Left ventricle myocardium superior (tissue), 1 donor: Measurements from ENCODE around the gene ZFPL1. TPM values are rescaled to one million over a fixed set of nuclear protein-coding genes. Genes with fewer than 3 reads are reported as not detected.
"Not testable (repeated sequence)": the region's sequence is repeated elsewhere in the genome, so short reads cannot be mapped to it uniquely, and the experiment has no call there.

Experiments used
- ATAC-seq: fragments of 200-7000 bp; cut with Tn5 transposase; one replicate; pipeline ENCODE4 v1.9.1; 2020; ENCODE audit warnings: mild to moderate bottlenecking, moderate library complexity
- DNase-seq: peaks from one replicate; pipeline ENCODE4 v3.0.0-alpha.2; 2020
- intact Hi-C: fragments of 100-400 bp; cut with micrococcal nuclease; formaldehyde crosslinking; loops from one replicate; pipeline ENCODE4 v1.11.0; 2022
- total RNA-seq: library from RNA; stranded (reverse); fragmentation: NEBNext Ultra II Directional; extraction: Animal tissue kit (Norgen Biotek cat#: 25700); gene quantifications from one replicate; pipeline ENCODE4 v1.2.1, GENCODE V29; 2021
- donor health status: DM: no; HTN: yes; CAD: no; lungs with severe emphysema.

The ZFPL1 gene
- total RNA-seq, 1 donor from 2014 or later = 23.7 TPM

- ATAC-seq = no peak
- intact Hi-C loops = no loop called here
- no peak for DNase-seq
Observed at GRCh38 chr11:65111159-65111743, 27.2 kb downstream of the ZFPL1 start.

GRCh38 chr11:65111744-65112545 lies 27.9 kb downstream of the ZFPL1 start, which contains the start of gene TM7SF2:
TSS of gene TM7SF2 (plus strand) at chr11:65111872. CDS start at chr11:65112016, 144 bp downstream.
- intact Hi-C loops = no loop called here
- ATAC-seq (peak; percentile 89), DNase-seq (peak; percentile 98)

- intact Hi-C loops = no loop called here
- peak; percentile 65 for ATAC-seq
- DNase-seq = peak; percentile 84
Observed at GRCh38 chr11:65112546-65113360, 28.7 kb downstream of the ZFPL1 start.

- DNase-seq = no peak
Observed at GRCh38 chr11:65113361-65113756, 29.3 kb downstream of the ZFPL1 start.

GRCh38 chr11:65113839-65114238 lies 29.8 kb downstream of the ZFPL1 start:
- ATAC-seq = no peak
- no peak for DNase-seq
- intact Hi-C loops = no loop called here

More at GRCh38 chr11:65113361-65113756, 29.3 kb downstream of the ZFPL1 start:
- no peak for ATAC-seq
- intact Hi-C loops = no loop called here

GRCh38 chr11:65114538-65115171 lies 30.6 kb downstream of the ZFPL1 start:
- intact Hi-C loops = no loop called here
- no peak for ATAC-seq
- DNase-seq = no peak

- intact Hi-C loops = no loop called here
- ATAC-seq = no peak
- no peak for DNase-seq
Observed at GRCh38 chr11:65115361-65116082, 31.5 kb downstream of the ZFPL1 start.

GRCh38 chr11:65116370-65117205 lies 32.6 kb downstream of the ZFPL1 start:
- ATAC-seq = peak; percentile 2
- DNase-seq = peak; percentile 57
- intact Hi-C loops = no loop called here

GRCh38 chr11:65117206-65118096 lies 33.4 kb downstream of the ZFPL1 start, which contains the start of gene ZNHIT2:
TSS of gene ZNHIT2 (minus strand) at chr11:65117701. CDS start at chr11:65117653, 48 bp downstream.
- intact Hi-C loops = no loop called here
- DNase-seq = peak; percentile 100
- ATAC-seq = peak; percentile 84

- intact Hi-C loops = no loop called here
- ATAC-seq (no peak), DNase-seq (no peak)
Observed at GRCh38 chr11:65118097-65118837, 34.2 kb downstream of the ZFPL1 start.

GRCh38 chr11:65118891-65119669 lies 35.1 kb downstream of the ZFPL1 start:
- ATAC-seq, DNase-seq, intact Hi-C loops: not testable (repeated sequence)

GRCh38 chr11:65119670-65119995 lies 35.6 kb downstream of the ZFPL1 start:
- DNase-seq = no peak
- intact Hi-C loops = no loop called here
- no peak for ATAC-seq

GRCh38 chr11:65120831-65121230 lies 36.8 kb downstream of the ZFPL1 start:
- no peak for ATAC-seq
- intact Hi-C loops = no loop called here
- no peak for DNase-seq

GRCh38 chr11:65121447-65121864 lies 37.4 kb downstream of the ZFPL1 start:
- intact Hi-C loops = no loop called here

GRCh38 chr11:65121865-65122696 lies 38.1 kb downstream of the ZFPL1 start, which contains the start of the genes FAU and MRPL49:
TSS of gene FAU (minus strand) at chr11:65122134. CDS start at chr11:65121813, 321 bp downstream.
TSS of gene MRPL49 (plus strand) at chr11:65122321. CDS start at chr11:65122347, 26 bp downstream.
- ATAC-seq (peak; percentile 88), DNase-seq (peak; percentile 98)
- intact Hi-C loops = no loop called here

More at GRCh38 chr11:65121447-65121864, 37.4 kb downstream of the ZFPL1 start:
- ATAC-seq (no peak), DNase-seq (no peak)
